ENCODE data around the gene ATAD3B. TPM values are rescaled to one million over a fixed set of nuclear protein-coding genes. Genes with fewer than 3 reads are reported as not detected.
"Not testable (repeated sequence)": the region's sequence is repeated elsewhere in the genome, so short reads cannot be mapped to it uniquely, and the experiment has no call there.

The ATAD3B gene
- total and polyA plus RNA-seq, 7 donors = 4.8 to 49.4 (median 11.5) TPM

DNA sequence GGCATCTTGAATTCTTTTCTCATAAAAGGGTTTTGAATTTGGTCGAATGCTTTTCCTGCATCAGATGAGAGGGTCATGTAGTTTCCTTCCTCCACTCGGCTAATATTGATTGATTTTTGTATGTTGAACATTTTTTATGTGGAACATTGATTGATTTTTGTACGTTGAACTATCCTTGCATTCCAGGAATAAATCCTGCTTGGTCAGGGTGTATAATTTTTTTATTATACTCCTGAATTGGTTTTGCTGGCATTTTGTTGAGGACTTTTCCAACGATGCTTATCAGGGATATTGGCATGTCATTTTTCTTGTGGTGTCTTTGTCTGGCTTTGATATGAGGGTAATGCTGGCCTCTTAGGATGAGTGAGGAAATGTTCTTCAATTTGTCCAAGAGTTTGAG, 60.4 kb downstream of the ATAD3B start:
- Histone ChIP-seq H3K36me3 (peaks cover 0 to 43% (median 14%) of the 10 kb centered on the region in 4 donors), H3K4me1 (peaks cover 0 to 4% (median 0%) of the 10 kb centered on the region in 4 donors), H3K9me3 (peaks cover 0 to 4% (median 0%) of the 10 kb centered on the region in 4 donors), H3K27me3 (no peaks in the 10 kb centered on the region), H3K4me3 (no peak overlapping the region), H3K27ac (no peak overlapping the region)
- TF ChIP-seq EP300 (IDR thresholded peaks at IDR 0.05) (no peak), POLR2AphosphoS5 (IDR thresholded peaks at IDR 0.05) (no peak), CTCF (IDR thresholded peaks at IDR 0.05) (no peak), POLR2A (IDR thresholded peaks at IDR 0.05) (no peak)
- DNase-seq = no peak
- intact Hi-C loops (cut with DNase I) = no loop called here
- WGBS, 2 donors = 90 to 97% methylated on average over 4 of the region's 4 CpGs

- H3K27me3 ChIP-seq; H3K27ac ChIP-seq; H3K4me3 ChIP-seq; DNase-seq; intact Hi-C loops (cut with DNase I); H3K9me3 ChIP-seq; H3K4me1 ChIP-seq: not testable (repeated sequence)
- 80 to 85% methylated on average over 20 to 22 of the region's 22 CpGs for WGBS, 2 donors
- peaks cover 0 to 39% (median 9%) of the 10 kb centered on the region in 4 donors for H3K36me3 ChIP-seq
Measured at GRCh38 chr1:1533176-1533893, 61.8 kb downstream of the ATAD3B start.

DNA sequence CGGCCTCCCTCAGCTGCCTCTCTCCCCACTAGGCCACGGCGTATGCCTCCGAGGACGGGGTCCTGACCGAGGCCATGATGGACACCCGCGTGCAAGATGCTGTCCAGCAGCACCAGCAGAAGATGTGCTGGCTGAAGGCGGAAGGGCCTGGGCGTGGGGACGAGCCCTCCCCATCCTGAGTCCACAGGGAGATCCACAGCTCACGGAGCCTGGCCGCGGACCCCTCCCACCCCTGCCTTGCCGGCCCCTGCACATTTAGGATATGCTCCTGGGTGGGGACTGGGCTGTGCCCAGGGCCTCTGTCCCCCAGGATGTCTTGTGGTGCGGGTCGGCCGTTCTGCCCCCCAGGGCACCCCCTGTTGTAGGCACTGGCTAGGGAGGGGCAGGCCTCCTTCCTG, 62.3 kb downstream of the ATAD3B start:
- H3K9me3 ChIP-seq; H3K27ac ChIP-seq; intact Hi-C loops (cut with DNase I); DNase-seq; H3K4me3 ChIP-seq; H3K27me3 ChIP-seq: not testable (repeated sequence)
- H3K36me3 ChIP-seq = peaks cover 0 to 33% (median 8%) of the 10 kb centered on the region in 4 donors
- WGBS, 2 donors = 90 to 91% methylated on average over 17 to 18 of the region's 18 CpGs
- H3K4me1 ChIP-seq = peaks cover 0 to 12% (median 8%) of the 10 kb centered on the region in 4 donors

DNA sequence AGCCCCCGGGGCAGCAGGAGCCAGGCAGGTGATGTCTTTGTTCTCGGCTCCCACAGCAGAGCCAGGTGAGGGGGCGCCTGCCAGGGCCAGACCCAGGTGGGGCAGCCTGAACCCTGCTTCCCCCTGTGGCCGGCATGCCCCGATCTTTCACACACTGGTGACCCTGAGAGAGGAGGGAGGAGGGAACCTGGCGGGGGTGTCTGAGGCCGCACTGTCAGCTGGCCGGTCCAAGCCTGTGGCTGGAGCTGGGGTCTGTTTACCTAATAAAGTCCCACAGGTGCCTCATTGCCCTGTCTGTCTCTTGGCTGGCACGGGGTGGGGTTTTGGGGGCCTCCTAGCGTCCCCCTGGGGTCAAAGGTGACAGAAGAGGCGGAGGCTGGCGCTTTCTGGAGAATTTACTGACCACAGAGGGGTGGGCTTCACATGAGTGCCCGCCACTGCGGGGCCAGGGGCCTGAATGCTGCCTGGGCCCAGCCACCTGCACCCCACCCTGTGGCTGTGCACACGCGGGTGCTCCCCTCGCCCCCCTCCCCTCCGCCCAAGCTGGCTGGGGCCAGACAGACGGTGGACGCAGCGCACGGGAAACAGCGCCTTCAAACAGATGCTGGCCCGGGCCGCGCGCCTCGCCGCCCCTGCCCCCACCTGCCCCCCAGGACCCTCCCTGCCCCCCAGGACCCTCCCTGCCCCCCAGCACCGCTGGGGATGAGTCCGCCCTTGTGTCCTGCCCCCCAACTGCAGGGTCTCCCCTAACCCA, 63.0 kb downstream of the ATAD3B start:
- H3K4me3 ChIP-seq = no peak overlapping the region
- DNase-seq = no peak
- no peaks in the 10 kb centered on the region for H3K27me3 ChIP-seq
- H3K9me3 ChIP-seq = peaks cover 0 to 4% (median 0%) of the 10 kb centered on the region in 4 donors
- peaks cover 0 to 19% (median 15%) of the 10 kb centered on the region in 4 donors for H3K4me1 ChIP-seq
- 88 to 90% methylated on average over 31 of the region's 31 CpGs for WGBS, 2 donors
- H3K27ac ChIP-seq = no peak overlapping the region
- no peak for TF ChIP-seq CTCF (IDR thresholded peaks at IDR 0.05)
- no peak for TF ChIP-seq POLR2A (IDR thresholded peaks at IDR 0.05)
- TF ChIP-seq EP300 (IDR thresholded peaks at IDR 0.05) = no peak
- no peak for TF ChIP-seq POLR2AphosphoS5 (IDR thresholded peaks at IDR 0.05)
- peaks cover 0 to 28% (median 6%) of the 10 kb centered on the region in 4 donors for H3K36me3 ChIP-seq
- intact Hi-C loops (cut with DNase I) = no loop called here

DNA sequence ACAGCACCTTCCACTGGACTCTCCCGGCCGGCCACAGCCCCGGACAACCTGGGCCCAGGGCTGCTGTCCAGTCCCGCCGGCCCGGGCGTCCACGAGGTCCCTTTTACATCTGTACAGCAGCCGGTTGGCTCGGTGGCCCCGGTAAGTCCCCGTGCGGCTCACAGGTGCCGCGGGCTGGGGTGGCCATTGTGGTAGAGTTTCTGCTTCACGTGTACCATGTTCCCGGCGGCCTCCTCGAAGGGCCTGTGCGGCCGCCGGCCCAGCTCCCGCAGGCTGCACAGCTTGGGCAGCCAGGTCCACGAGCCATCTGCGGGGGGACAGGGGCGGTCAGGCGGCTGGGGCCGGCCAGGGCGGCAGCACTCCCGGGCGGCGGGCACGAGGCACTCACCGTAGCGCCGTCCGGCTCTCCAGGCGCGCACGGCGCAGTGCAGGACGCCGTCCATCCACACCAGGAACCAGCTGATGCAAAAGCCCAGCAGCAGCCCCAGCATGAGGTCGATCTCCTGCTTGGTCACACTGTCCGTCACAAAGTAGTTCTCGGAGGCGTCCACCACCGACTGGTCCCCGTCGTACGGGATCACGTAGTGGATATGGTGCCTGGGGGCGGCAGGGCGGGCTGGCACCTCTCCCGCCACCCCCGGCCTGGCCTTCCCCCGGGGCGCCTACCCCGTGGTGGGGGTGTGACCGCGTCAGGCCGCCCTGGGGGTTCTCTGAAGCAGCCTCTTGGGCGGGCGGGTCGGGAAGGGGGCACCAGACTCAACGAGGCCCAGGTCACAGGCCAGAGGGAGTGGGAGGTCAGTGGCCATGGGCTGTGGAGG, 63.8 kb downstream of the ATAD3B start:
- Histone ChIP-seq H3K4me3 (no peak overlapping the region), H3K36me3 (peaks cover 0 to 24% (median 3%) of the 10 kb centered on the region in 4 donors), H3K27me3 (no peaks in the 10 kb centered on the region), H3K27ac (no peak overlapping the region), H3K4me1 (peaks cover 0 to 19% (median 16%) of the 10 kb centered on the region in 4 donors), H3K9me3 (peaks cover 0 to 4% (median 0%) of the 10 kb centered on the region in 4 donors)
- WGBS, 2 donors = 92 to 94% methylated on average over 66 of the region's 66 CpGs
- TF ChIP-seq CTCF (IDR thresholded peaks at IDR 0.05) = no peak
- TF ChIP-seq EP300 (IDR thresholded peaks at IDR 0.05) = no peak
- intact Hi-C loops (cut with DNase I) = no loop called here
- DNase-seq = no peak
